Caki2 (cell line): ENCODE data around the gene MAGEA2. TPM values are rescaled to one million over a fixed set of nuclear protein-coding genes. Genes with fewer than 3 reads are reported as not detected.
"Not testable (repeated sequence)": the region's sequence is repeated elsewhere in the genome, so short reads cannot be mapped to it uniquely, and the experiment has no call there.

Experiments
- DNase-seq: peaks from one replicate; pipeline ENCODE4 v3.0.0-alpha.2; 2015; ENCODE audit warnings: low read depth
- in situ Hi-C: cut with HindIII; loops from 2 replicates; pipeline ENCODE4 v1.10.0; 2016; ENCODE audit warnings: low sequenced_read_pairs, low pct_unique_long_range_greater_than_20kb, mixed read lengths
- total RNA-seq: library from RNA; depleted of rRNA; stranded (reverse); fragments of >200 nt; shearing (Covaris generic); gene quantifications from 2 replicates; pipeline ENCODE4 v1.2.3, GENCODE V29; 2014; ENCODE audit warnings: low replicate concordance; rRNA removed

Gene MAGEA2, protein sequence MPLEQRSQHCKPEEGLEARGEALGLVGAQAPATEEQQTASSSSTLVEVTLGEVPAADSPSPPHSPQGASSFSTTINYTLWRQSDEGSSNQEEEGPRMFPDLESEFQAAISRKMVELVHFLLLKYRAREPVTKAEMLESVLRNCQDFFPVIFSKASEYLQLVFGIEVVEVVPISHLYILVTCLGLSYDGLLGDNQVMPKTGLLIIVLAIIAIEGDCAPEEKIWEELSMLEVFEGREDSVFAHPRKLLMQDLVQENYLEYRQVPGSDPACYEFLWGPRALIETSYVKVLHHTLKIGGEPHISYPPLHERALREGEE
- total RNA-seq = not detected in 2 replicates

DNA sequence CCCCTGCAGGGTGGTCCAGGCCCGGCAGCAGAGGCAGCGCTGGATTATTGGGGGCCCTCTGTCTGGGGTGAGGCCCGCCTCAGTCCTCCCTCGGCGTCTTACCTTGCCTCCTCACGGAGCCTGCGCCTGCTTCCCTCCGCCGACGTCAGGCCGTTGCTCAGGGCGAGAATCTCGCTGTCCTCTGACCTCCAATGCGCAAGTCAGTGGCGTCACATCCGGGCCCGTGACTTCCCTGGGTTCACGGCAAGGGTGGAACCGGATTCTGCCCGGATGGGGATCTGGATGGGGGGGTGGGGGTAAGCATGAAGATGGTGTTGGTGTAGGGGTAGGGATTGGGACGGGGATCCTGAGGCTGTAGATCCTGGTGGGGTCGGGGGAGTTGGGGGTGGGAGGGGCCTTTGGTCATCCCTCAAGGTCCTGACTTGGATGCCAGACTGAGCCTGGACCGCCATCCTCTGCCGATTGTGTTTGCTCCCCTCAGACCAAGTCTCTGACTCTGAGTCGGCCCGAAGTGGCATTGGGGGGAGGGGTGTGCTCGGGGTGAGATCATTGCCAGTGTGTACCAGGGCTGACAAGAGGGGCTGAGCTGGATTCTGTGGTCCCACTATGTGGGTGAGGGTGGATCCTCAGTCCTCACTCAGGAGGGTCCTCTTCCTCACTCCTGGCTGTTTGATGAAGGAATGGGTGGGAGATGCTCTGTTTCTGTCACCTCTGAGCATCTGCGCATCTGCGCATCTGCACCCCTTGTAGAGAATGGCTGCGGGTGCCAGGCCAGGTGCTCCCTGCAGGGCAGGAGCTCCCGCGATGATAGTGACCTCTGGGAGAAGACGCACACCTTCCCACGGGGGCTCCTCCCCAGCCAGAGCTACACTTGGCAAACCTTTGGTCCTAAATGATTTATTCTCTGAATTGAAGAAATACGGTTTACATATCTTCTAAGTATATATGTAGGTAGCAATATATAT lies at the start of gene MAGEA2:
Gene MAGEA2 (minus strand): TSS at position 157 of the 965 bp plus-strand sequence. CDS start 2,479 bp downstream, outside the sequence.
- DNase-seq, in situ Hi-C loops: not testable (repeated sequence)

DNA sequence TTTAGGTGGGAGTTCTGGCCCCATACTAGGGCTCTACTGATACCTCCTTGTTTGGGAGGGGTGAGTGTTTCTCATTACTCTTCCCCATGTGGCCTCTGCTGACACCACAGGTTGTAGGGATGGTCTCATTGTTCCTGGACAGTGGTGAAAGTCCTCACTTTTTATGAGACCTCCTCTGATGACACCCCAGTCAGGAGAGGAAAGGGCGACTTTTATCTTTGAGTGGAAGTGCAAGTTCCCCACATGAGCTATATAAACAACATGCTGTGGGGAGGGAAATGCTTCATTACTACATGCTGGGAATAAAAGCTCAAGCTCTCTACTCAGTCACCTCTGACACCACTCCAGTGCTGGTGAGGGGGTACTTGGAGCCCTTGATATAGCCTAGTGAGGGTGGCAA lies 45.3 kb upstream of the MAGEA2 start:
- DNase-seq = no peak
- in situ Hi-C loops = no loop called here

- in situ Hi-C loops = not testable (repeated sequence)
These were observed 33.4 kb upstream of the MAGEA2 start for GRCh38 chrX:152787062-152787461.

GRCh38 chrX:152769549-152770289 lies 16.1 kb upstream of the MAGEA2 start, which contains the start of gene MAGEA6:
Gene MAGEA6, minus strand, starts transcription at chrX:152769689. Its CDS starts 2,039 bp downstream, at chrX:152767650.
- DNase-seq, in situ Hi-C loops: not testable (repeated sequence)

More at GRCh38 chrX:152787062-152787461, 33.4 kb upstream of the MAGEA2 start:
- not testable (repeated sequence) for DNase-seq

GRCh38 chrX:152766562-152766961 lies 12.9 kb upstream of the MAGEA2 start:
- in situ Hi-C loops, DNase-seq: not testable (repeated sequence)

DNA sequence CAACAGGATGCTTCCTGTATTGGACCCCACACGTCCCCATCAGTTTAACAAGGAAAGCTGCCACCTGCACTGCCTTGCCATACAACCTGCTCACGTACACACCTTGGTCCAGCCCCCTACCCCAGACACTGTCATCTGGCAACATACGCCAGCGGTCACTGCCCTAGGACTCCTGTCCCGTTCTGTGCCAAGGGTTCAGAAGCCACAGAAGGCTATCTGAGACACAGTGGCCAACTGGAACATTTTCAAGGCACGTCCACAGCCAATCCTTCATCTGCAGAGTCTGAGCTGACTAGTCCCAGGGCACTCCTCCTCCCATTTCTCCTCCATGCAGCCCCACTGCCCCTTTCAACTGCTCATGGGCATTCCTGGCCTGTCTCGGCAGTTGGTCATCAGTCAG lies 7.9 kb upstream of the MAGEA2 start:
- in situ Hi-C loops, DNase-seq: not testable (repeated sequence)

- DNase-seq, in situ Hi-C loops: not testable (repeated sequence)
These were observed 5.9 kb upstream of the MAGEA2 start for GRCh38 chrX:152759544-152759943.

DNA sequence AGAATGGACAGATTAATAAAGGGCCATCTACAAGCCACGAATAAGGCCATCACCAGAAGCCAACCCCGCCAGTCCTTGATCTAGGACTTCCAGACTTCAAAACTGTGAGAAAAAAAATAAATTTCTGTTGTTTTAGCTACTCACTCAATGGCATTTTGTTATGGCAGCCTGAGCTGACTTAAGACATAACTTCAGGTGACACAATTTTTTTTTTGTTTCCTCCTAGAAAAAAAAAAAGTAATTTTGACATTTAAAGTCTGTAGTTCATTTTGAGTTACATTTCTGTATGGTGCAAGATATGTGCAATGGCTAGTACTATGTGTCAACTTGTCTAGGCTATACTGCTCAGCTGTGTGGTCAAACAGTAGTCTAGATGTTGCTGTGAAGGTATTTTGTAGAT lies 5.3 kb upstream of the MAGEA2 start, which contains the start of gene CSAG3:
Gene CSAG3 (plus strand): TSS at position 301 of the 400 bp plus-strand sequence.
- in situ Hi-C loops, DNase-seq: not testable (repeated sequence)

DNA sequence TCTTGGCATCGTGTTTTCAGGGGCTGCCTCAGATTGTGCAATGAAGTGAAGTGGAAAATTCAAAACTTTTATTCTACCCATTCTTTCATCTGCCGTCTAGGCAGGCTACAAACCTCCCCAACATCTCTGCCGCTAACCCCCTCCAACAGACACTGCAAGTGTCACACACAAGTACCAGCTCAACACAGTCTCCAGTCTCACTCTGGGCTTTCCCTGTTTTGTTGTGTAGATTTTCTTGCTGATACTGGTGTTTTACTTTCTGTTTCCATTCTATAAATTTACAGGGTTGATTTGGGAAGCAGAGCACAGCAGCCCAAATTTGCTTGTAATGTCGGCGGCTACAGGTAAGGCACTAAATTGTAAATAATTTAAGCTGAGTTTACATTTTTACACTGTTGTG lies 1.2 kb upstream of the MAGEA2 start:
- DNase-seq, in situ Hi-C loops: not testable (repeated sequence)

GRCh38 chrX:152738560-152738959 lies 15.1 kb downstream of the MAGEA2 start:
- no peak for DNase-seq
- in situ Hi-C loops = no loop called here

DNA sequence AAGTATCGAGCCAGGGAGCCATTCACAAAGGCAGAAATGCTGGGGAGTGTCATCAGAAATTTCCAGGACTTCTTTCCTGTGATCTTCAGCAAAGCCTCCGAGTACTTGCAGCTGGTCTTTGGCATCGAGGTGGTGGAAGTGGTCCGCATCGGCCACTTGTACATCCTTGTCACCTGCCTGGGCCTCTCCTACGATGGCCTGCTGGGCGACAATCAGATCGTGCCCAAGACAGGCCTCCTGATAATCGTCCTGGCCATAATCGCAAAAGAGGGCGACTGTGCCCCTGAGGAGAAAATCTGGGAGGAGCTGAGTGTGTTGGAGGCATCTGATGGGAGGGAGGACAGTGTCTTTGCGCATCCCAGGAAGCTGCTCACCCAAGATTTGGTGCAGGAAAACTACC lies 17.1 kb downstream of the MAGEA2 start:
- in situ Hi-C loops = not testable (repeated sequence)

GRCh38 chrX:152735860-152736511 lies 17.7 kb downstream of the MAGEA2 start:
- in situ Hi-C loops = no loop called here

More for the DNA sequence above, 17.1 kb downstream of the MAGEA2 start:
- not testable (repeated sequence) for DNase-seq

GRCh38 chrX:152735101-152735500 lies 18.5 kb downstream of the MAGEA2 start:
- no peak for DNase-seq
- in situ Hi-C loops = no loop called here

More at GRCh38 chrX:152735860-152736511, 17.7 kb downstream of the MAGEA2 start:
- no peak for DNase-seq

GRCh38 chrX:152734143-152734858 lies 19.3 kb downstream of the MAGEA2 start:
- DNase-seq, in situ Hi-C loops: not testable (repeated sequence)

DNA sequence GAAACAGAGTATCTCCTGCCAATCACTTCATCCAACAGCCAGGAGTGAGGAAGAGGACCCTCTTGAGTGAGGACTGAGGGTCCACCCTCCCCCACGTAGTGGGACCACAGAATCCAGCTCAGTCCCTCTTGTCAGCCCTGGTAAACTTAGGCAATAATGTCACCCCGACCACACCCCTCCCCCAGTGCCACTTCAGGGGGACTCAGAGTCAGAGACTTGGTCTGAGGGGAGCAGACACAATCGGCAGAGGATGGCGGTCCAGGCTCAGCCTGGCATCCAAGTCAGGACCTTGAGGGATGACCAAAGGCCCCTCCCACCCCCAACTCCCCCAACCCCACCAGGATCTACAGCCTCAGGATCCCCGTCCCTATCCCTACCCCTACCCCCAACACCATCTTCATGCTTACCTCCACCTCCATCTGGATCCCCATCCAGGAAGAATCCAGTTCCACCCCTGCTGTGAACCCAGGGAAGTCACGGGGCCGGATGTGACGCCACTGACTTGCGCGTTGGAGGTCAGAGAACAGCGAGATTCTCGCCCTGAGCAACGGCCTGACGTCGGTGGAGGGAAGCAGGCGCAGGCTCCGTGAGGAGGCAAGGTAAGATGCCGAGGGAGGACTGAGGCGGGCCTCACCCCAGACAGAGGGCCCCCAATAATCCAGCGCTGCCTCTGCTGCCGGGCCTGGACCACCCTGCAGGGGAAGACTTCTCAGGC lies 20.2 kb downstream of the MAGEA2 start, which contains the start of the genes CSAG1 and MAGEA12:
Gene CSAG1 (minus strand): TSS at position 461 of the 715 bp plus-strand sequence. CDS start 1,261 bp downstream, outside the sequence.
Gene MAGEA12 (plus strand): TSS at position 497 of the 715 bp plus-strand sequence. CDS start 2,405 bp downstream, outside the sequence.
- in situ Hi-C loops = no loop called here
- DNase-seq = no peak

DNA sequence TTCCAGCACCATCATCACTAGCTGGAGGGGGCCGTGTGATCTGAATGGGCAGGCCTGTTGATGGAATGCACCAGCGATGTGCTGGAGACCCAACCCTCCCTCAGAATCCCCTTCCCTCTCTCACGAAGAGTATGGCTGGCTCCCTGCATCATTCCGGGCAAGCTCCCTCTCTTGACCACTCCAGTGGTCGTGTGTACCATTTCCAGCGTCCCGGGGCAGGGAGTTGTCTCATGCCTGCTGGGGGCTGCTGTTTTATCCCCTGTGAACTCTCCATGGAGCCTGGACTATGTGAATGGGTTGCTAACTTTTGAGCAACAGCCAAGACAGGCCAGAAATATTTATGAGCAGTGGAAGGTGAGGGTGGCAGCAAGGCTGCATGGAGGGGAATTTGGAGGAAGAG lies 28.2 kb downstream of the MAGEA2 start:
- DNase-seq = no peak
- in situ Hi-C loops = no loop called here
